Activated CD4-positive, alpha-beta T cell treated with anti-CD3 and anti-CD28 coated beads, Interleukin-2, Interleukin-4, amounts not matched to agents 100 ng/mL and 50 ng/mL, durations not matched to agents 16 hours and 8 hours (primary cell): Measurements from ENCODE around the gene ZNF480.
"Not testable (repeated sequence)": the region's sequence is repeated elsewhere in the genome, so short reads cannot be mapped to it uniquely, and the experiment has no call there.

Experiments
- DNase-seq: peaks from one replicate; pipeline ENCODE4 v3.0.0-alpha.2; 2020; ENCODE audit warnings: low spot score

The ZNF480 gene

DNA sequence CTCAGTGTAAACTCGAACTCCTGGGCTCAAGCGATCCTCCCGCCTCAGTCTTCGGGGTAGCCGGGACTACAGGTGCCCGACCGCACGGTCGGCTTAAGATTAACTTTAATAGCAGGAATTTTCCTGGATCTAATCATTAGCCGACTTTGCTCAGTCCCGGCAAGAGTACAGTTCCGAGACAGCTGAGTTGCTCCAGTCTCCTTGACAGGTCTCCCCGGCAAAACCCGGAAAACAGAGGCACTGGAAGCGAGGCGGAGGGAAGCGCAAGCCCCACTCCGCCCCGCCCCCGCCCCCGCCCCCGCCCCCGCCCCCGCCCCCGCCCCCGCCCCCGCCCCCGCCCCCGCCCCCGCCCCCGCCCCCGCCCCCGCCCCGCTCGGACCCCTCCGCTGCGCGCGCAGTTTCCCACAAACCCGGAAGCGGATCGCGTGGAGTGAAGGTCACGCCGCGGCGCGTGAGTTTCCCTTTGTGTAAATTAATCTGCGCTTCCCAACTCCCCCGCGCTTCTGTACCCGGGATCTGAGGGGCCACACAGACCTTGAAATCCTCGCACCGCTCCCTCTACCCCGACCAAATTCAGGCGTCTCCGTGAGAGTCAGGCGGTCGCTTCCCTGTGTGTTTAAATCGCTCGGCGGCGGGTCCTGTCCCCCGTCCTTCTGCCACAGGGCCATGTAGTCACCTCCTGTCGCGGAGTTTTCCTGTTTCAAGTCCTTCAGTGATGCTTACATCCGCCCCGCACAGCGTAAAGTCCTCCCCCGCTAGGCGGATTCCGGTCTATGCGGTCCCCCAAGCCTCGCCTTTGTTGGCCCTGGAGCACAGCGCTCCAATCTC lies at the start of gene ZNF480:
Gene ZNF480 (plus strand): TSS at position 397 of the 828 bp plus-strand sequence. CDS start 3,244 bp downstream, outside the sequence.
- DNase-seq = peak; percentile 71

DNA sequence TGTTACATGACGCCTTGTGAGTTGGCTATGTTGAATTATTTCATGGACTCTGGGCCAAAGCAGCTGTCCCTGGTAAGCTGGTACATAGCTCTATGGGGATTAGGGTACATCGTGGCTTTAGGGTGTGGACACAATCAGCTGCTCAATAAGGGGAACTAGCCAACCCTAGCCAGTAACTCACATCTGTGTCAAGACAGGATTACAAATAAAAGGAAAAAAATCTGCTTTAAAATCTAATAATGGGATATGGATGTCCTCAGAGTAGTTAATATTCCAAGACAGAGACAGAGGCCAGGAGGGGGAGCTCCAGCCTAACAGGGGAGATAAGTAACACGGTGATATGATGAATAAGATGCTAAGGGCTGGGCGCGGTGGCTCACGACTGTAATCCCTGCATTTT lies 48.7 kb upstream of the ZNF480 start:
- DNase-seq = no peak

DNA sequence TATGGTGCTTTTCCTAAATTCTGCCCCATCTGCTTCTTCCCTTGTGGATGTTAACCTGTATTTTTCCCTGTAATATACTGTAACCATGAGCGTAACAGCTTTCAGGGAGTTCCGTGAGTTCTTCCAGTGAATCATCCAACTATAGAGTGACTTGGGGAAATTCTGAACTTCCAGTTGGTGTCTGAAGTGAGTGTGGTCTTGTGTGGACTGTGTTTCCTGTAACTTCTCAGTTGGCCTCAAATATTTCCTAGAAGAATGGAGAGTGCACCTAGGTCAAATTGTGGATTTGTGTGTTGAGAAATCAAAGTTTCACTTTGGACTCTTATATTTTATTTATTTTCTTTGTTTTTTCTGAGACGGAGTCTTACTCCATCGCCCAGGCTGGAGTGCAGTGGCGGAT lies 38.5 kb upstream of the ZNF480 start:
- no peak for DNase-seq

DNA sequence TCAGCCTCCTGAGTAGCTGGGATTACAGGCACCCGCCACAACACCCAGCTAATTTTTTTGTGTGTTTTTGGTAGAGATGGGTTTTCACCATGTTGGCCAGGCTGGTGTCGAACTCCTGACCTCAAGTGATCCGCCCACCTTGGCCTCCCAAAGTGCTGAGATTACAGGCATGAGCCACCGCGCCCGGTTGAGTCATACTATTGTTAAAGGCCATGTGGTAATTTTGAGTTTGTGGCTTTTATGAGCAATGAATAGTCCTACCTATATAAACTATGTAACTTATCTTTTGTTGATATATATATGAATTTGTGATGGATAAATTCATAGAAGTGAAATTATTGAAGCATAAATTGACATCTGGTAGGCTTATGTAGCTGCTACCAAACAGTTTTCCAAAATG lies 31.4 kb upstream of the ZNF480 start:
- DNase-seq = not testable (repeated sequence)

DNA sequence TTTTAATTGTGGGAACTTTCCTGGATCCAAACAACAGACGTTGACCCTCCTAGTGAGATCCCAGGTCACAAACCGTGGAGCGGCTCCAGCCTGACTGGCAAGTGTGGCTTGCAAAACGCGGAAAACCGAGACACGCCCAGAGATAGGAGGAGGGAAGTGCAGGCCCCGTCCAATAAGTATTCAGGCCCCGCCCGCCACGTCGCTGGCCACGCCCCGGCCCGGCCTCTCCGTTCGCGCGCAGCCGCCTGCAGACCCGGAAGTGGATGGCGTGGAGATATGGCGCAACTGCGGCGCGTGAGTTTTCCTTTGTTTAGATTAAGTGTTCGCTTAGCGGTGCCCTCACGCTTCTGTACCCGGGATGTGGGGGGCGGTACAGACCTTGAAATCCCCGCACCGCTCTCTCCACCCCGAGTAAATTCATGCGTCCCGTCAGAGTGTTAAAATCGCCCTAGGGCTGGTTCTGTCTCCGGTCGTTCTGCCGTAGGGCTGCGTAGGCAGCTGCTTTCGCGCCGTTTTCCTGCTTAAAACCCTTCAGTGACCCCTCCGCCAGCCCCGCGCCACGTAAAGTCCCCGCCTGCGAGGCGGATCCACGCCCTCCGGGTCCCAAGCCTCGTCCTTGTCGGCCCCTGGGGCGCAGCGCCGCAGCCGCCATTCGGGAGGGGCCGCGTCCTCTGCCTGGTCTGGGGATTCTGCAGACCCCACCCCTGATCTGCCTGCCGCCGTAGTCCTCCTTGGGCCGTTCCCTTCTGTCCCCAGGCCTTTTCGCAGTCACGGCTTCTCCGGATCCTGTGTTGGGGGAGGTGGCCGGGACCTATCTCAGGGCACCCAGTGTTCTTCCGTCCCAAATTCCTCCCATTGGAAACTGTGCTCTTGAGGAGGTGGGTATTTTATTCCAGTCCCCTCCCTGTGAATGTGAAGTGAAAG lies 27.4 kb upstream of the ZNF480 start, which contains the start of gene ZNF766:
Gene ZNF766 (plus strand): TSS at position 250 of the 924 bp plus-strand sequence. CDS start 27 bp downstream, at position 277.
- peak; percentile 95 for DNase-seq

DNA sequence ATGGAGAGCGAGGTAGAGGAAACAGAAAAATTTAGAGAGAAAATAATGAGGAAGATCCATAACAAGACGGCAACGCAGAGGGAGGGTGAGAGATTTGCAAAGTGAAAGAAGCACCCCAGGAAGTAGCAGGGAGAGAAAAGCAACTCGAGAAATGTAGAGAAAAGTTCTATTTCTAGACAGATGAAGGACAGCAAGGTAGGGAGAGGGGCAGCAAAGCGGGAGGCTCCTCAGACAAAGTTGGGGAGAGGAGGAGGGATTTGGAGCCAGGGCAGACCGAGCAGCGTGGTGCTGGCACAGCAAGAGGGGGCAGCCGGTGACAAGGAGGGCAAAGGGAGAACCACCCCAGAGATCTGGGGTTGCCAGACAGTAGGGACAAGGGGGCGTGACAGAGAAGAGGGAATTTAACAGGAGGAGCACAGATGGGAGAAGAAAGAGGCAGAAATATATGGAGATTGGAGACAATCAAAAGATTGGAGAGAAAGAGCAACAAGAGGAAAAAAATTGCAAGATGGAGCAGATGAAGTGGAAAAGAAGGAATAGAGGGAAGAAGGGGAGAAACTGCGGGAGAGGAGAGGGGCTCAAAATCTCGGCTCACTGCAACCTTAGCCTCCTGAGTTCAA lies 26.6 kb upstream of the ZNF480 start:
- DNase-seq = no peak

DNA sequence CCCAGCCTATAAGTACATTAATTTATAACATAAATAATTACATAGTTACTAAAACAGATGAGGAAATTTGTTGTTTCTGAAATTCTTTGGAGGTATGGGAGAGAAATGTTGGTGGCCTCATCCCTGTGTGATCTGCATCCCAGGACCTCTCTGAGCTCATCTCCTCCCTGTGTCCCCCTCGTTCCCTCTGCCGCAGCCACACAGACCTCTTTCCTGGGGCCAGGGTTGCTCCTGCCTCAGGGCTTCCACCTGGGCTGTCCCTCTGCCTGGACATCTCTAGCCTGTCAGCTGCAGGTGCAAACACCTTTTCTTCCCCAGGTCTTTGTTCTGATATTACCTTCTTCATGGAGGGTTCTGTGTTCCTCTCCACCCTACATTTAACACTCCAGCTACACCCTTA lies 23.7 kb upstream of the ZNF480 start:
- DNase-seq = no peak

DNA sequence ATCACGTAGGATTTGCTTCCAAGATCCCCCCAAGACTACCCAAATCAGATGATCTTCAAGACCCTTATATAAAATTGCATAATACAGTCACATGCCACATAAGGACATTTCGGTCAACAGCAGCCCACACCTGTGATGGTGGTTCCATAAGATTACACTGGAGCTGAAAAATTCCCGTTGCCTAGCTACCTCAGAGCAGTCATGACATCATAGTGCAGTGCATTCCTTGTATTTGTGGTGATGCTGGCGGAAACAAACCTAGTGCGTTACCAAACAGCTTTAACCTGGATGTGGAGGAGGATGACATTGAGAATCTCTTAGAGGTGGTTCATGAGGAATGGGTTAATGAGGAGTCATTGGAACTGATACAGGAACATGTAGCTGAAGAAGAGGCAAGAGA lies 22.8 kb upstream of the ZNF480 start:
- no peak for DNase-seq

DNA sequence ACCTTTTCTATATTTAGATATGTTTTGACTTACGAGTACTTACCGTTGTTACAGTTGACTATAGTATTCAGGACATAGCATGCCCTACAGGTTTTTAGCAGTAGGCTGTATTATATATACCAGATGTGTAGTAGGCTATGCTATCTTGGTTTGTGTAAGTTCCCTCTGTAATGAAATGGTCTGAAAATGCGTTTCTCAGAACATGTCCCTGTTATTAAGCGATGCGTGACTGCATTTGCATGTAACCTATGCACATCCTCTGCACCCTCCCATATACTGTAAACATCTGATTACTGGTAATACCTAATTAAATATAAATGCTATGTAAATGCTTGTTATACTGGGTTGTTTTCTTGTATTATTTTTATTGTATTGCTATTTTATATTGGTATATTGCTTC lies 21.0 kb upstream of the ZNF480 start:
- no peak for DNase-seq

DNA sequence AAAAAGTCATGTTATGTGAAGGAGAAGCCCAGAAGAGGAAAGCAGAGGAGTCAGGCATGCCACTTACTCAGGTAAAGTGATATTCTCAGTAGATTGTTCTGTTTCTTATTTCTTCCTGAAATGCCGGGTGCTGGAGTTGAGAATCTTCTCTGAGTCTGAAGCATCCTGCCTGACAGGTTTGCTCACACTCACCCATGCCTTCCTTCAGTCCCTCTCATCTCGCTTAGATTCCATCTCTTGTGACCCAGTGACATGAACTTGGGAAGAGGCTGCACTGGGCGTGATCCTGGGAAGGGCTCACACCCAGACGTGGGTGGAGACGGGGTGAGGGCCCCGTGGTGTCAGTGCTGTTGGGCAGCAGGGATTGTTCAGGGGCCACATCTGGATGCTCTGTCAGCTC lies 19.5 kb upstream of the ZNF480 start:
- DNase-seq = no peak

DNA sequence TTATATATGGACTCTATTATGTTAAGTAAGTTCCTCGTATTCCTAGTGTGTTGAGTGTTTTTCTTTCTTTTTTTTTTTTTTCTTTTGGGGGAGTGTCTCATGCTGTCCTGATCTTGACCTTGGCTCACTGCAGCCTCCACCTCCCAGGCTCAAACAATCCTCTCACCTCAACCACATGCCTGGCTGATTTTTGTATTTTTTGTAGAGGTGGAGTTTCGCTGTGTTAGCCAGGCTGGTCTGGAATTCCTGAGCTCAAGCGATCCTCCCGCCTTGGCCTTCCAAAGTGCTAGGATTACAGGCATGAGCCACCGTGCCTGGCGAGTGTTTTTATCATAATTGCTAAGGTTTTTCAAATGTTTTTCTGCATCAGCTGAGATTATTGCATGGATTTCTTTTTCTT lies 10.7 kb upstream of the ZNF480 start:
- no peak for DNase-seq

DNA sequence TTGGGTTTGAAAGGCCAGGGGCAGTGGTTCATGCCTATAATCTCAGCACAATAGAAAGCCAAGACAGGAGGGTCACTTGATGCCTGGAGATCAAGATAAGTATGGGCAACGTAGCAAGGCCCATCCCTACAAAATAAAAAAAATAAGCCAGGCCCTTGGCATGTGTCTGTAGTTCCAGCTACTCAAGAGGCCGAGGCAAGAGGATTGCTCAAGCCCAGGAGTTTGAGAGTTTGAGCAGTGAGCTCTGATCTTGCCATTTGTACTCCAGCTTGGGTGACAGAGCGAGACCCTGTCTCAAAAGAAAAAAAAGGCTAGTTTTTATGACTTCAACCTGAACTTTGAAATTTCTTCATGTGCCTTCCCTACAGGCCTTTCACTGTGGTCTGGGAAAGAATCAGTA lies 5.2 kb upstream of the ZNF480 start:
- DNase-seq = no peak

DNA sequence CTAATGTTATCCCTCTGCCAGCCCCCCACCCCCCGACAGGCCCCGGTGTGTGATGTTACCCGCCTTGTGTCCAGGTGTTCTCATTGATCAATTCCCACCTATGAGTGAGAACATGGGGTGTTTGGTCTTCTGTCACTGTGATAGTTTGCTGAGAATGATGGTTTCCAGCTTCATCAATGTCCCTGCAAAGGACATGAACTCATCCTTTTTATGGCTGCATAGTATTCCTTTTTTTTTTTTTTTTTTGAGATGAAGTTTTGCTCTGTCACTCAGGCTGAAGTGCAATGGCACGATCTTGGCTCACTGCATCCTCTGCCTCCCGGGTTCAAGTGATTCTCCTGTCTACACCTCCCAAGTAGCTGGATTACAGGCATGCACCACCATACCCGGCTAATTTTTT lies 4.0 kb upstream of the ZNF480 start:
- DNase-seq = not testable (repeated sequence)

DNA sequence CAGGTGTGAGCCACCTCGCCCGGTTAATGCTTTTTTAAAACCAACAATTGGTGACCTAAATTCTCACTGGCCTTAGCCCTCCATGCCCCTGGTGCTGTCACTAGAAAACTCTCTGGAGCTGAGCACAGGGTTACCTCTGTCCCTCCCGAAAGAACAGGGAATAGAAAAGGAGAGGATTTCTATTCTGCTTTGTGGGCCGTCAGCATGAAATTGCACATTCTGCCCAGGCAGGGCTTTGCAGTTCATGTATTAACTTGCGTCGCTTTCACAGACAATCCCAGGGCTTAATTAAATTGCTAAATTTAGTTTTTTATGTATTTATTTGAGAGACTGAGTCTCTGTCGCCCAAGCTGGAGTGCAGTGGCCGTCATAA lies 583 bp upstream of the ZNF480 start:
- no peak for DNase-seq

DNA sequence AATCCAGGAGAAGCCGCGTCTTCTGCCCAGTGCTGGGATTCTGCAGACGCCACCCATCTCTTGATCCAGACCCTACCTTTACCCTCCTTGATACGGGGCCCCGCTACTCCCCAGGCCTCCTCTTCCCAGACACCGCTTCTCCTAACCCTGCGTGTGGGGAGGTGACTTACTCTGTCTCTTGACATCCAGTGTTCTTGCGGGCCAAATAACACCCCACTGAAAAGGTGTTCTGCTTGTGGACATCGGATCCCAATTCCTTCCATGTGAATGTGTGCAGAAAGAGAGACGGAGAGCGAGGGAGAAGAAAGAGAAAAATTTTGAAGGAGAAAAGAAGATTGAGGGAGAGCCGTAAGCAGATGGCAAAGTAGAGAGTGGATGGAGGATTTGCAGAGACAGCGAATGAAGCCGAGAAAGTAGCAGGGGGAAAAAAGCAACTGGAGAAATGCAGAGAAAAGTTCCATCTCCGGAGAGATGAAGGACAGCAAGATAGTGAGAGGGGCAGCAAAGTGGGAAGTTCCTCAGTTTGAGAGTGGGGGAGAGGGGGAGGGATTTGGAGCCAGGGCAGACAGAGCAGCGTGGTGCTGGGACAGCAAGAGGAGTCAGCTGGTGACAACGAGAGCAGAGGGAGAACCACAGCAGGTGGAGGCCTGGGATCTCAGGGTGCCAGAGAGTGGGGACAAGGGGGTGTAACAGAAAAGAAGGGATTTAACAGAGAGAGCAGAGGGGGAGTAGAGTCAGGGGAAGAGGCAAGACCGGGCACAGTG lies 814 bp downstream of the ZNF480 start:
- no peak for DNase-seq

DNA sequence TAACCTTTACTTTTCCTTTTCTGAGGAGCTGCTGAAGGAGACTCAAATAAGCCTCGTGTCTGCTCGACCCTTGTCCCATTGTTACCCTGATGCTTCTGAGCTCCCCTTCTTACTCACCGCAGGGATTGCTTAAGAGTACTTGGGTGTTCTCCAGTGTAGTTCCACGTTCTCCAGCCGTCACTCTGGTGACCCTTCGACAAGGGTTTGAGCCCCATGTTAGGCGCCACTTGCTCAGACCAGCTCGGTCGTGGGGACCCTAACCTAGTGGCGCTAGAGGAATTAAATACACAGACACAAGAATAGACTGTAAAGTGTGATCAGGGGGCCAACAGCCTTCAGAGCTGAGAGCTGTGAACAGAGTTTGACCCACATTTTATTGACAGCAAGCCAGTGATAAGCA lies 10.3 kb downstream of the ZNF480 start:
- DNase-seq = no peak

DNA sequence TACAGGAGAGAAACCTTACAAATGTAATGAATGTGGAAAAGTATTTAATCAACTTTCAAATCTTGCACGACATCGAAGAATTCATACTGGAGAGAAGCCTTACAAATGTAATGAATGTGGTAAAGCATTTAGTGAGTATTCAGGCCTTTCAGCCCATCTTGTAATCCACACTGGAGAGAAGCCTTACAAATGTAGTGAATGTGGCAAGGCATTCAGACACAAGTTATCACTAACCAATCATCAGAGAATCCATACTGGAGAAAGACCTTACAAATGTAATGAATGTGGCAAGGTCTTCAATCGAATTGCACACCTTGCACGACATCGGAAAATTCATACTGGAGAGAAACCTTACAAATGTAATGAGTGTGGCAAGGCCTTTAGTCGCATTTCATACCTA lies 25.5 kb downstream of the ZNF480 start:
- no peak for DNase-seq

DNA sequence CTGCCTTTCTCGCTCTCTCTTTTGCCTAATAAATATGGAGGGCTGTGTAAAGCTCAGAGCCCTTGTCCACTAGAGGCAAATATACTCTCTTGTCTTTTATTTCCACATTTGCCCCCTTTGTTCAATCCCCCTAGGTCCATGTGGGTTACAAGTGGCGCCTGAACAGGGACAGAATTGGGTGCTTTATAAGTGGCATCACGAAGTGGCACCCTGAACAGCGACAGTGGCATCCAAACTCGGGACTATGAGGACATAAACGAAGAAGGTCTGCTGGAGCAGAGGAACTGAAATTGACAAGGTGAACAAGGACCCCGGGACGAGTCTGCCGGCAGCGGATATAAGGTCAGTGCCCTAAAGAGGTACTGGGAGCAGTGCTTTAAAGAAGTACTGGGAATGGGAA lies 34.8 kb downstream of the ZNF480 start:
- DNase-seq = no peak

DNA sequence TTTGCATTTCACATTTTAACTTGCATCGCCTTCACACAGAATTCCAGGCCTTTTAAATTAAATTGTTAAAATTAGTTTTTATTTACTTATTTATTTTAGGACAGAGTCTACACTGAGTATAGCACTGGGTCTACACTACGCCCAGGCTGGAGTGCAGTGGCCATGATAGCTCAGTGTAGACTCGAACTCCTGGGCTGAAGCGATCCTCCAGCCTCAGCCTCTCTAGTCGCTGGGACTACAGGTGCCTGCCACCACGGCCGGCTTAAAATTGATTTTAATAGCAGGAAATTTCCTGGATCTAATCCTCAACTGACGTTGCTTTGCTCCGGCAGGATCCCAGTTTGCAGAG lies 38.8 kb downstream of the ZNF480 start:
- no peak for DNase-seq

DNA sequence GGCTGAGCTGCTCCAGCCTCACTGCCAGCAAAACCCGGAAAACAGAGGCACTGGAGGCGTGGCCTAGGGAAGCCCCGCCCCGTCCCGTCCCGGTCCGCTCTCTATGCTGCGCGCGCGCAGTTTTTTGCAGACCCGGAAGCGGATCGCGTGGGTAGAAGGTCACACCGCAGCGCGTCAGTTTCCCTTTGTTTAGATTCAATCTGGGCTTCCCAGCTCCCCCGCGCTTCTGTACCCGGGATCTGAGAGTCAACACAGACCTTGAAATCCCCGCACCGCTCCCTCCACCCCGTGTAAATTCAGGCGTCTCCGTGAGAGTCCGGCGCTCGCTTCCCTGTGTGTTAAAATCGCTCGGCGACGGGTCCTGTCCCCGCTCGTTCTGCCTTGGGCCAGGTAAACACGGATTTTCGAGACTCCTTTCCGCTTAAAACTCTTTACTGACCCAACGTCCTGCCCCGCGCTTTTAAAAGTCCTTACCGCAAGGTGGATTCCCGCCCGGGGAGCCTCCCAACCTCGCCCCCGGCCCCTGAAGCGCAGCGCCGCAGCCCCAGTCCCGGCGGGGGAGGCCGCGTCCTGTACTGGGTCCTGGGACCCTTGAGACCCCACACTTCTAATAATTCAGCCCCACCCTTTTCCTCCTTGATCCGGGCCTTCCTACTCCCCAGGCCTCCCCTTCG lies 39.3 kb downstream of the ZNF480 start, which contains the start of gene ZNF610:
Gene ZNF610 (plus strand): TSS at position 127 of the 674 bp plus-strand sequence. CDS start 12,930 bp downstream, outside the sequence.
- peak; percentile 75 for DNase-seq

DNA sequence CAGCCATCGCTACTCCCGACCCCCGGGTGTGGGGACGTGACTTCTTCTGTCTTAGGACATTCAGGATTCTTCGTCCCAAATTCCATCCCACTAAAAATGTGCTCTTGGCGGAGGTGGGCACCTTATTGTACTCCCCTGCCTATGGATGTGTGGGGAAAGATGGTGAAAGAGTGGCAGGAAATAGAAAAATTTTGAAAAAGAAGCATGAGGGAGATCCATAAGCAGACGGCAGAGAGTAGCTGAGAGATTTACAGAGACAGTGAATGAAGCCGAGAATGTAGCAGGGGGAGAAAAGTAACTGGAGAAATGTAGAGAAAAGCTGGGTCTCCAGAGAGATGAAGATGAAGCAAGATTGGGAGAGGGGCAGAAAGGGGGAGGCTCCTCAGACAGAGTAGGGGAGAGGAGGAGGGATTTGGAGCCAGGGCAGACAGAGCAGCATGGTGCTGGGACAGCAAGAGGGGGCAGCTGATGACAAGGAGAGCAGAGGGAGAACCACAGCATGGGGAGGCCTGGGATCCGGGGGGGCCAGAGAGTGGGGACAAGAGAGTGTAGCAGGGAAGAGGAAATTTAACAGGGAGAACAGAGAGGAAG lies 39.9 kb downstream of the ZNF480 start:
- no peak for DNase-seq
